Type B pancreatic cell (in vitro differentiated cells): Measurements from ENCODE around the gene CYP4A22. TPM values are rescaled to one million over a fixed set of nuclear protein-coding genes. Genes with fewer than 3 reads are reported as not detected.
"Not testable (repeated sequence)": the region's sequence is repeated elsewhere in the genome, so short reads cannot be mapped to it uniquely, and the experiment has no call there.

ENCODE experiments used
- DNase-seq: peaks from one replicate; pipeline ENCODE4 v3.0.0; 2021; ENCODE audit warnings: mixed read lengths; ENCODE audit not compliant: unreplicated experiment; ENCODE audit errors: extremely low spot score
- H3K27ac Mint-ChIP-seq: 2 replicates; pipeline ENCODE4 v1.8.0; 2021; ENCODE audit warnings: mild to moderate bottlenecking, mixed read lengths
- H3K27me3 Mint-ChIP-seq: 2 replicates; pipeline ENCODE4 v1.8.0; 2021; ENCODE audit warnings: mixed read lengths
- H3K36me3 Mint-ChIP-seq: 2 replicates; pipeline ENCODE4 v1.8.0; 2021; ENCODE audit warnings: mixed read lengths
- H3K4me1 Mint-ChIP-seq: one replicate; pipeline ENCODE4 v1.8.0; 2021; ENCODE audit warnings: mixed read lengths; ENCODE audit not compliant: unreplicated experiment
- H3K4me3 Mint-ChIP-seq: 2 replicates; pipeline ENCODE4 v1.8.0; 2021; ENCODE audit warnings: mild to moderate bottlenecking, mixed read lengths
- H3K9me3 Mint-ChIP-seq: 2 replicates; pipeline ENCODE4 v1.8.0; 2021; ENCODE audit warnings: mixed read lengths
- total RNA-seq: library from RNA; stranded (reverse); gene quantifications from 2 replicates; pipeline ENCODE4 v1.2.1, GENCODE V29; 2021; ENCODE audit warnings: low replicate concordance
- TF ChIP-seq, protein P1 (sequence below): fragments of 200-600 bp; sonication (generic); conservative IDR thresholded peaks from 2 replicates; pipeline ENCODE4 v1.5.0; 2021; ENCODE audit warnings: antibody characterized with exemption, mild to moderate bottlenecking

CYP4A22 gene
- total RNA-seq, 1 donor from 2014 or later, result not detected

DNA sequence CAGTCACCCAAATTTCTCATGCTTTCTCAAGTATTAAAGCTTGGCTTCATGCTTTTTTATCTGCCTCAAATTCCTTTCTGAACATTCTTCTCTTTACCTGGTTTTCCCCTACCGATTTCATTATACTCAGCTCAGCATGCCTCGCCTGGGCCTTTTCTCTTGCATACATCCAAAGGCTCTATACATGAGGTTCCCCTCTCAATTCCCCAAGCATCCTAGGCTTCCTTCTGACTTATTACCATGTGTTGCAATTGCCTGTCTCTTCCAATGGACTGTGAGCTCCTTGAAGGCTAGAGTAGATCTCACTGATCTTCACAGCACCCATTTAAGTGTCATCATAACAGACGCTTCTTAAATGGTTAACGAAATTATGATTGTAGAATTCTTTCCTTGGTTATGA, 24.1 kb upstream of the CYP4A22 start:
- Mint-ChIP-seq H3K4me1 (no peaks in the 10 kb centered on the region), H3K4me3 (no peak overlapping the region), H3K9me3 (no peaks in the 10 kb centered on the region), H3K27ac (no peak overlapping the region), H3K27me3 (peaks cover 10% of the 10 kb centered on the region), H3K36me3 (no peaks in the 10 kb centered on the region)
- TF ChIP-seq, protein P1, sequence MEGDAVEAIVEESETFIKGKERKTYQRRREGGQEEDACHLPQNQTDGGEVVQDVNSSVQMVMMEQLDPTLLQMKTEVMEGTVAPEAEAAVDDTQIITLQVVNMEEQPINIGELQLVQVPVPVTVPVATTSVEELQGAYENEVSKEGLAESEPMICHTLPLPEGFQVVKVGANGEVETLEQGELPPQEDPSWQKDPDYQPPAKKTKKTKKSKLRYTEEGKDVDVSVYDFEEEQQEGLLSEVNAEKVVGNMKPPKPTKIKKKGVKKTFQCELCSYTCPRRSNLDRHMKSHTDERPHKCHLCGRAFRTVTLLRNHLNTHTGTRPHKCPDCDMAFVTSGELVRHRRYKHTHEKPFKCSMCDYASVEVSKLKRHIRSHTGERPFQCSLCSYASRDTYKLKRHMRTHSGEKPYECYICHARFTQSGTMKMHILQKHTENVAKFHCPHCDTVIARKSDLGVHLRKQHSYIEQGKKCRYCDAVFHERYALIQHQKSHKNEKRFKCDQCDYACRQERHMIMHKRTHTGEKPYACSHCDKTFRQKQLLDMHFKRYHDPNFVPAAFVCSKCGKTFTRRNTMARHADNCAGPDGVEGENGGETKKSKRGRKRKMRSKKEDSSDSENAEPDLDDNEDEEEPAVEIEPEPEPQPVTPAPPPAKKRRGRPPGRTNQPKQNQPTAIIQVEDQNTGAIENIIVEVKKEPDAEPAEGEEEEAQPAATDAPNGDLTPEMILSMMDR, result no peak
- no peak for DNase-seq

DNA sequence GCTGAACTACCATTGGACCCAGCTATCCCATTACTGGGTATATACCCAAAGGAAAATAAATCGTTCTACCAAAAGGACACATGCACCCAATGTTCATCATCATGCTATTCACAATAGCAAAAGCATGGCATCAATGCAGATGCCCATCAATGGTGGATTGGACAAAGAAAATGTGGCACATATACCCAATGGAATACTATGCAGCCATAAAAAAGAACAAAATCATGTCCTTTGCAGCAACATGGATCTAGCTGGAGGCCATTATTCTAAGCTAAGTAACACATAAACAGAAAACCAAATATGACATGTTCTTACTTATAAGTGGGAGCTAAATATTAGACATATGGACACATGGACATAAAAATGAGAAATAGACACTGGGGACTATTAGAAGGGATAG, 16.2 kb upstream of the CYP4A22 start:
- not testable (repeated sequence) for H3K4me3 Mint-ChIP-seq, H3K36me3 Mint-ChIP-seq, H3K9me3 Mint-ChIP-seq, H3K27ac Mint-ChIP-seq, H3K4me1 Mint-ChIP-seq, DNase-seq
- peaks cover 13% of the 10 kb centered on the region for H3K27me3 Mint-ChIP-seq

DNA sequence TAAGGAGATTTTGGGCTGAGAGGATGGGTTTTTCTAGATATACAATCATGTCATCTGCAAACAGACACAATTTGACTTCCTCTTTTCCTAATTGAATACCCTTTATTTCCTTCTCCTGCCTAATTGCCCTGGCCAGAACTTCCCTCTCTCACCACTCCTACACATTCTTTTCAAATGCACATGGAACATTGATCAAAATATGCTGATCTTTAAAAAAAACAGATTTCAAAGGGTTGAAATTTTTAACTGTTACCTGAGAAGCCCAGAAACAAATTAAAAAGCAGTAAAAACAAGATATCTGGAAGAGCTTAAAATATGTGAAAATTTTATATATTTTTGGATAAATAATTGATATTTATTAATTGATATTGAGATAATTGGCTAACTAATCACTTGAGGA, 12.4 kb upstream of the CYP4A22 start:
- not testable (repeated sequence) for DNase-seq, H3K4me3 Mint-ChIP-seq, H3K4me1 Mint-ChIP-seq, H3K27ac Mint-ChIP-seq, H3K36me3 Mint-ChIP-seq, H3K9me3 Mint-ChIP-seq
- peaks cover 18% of the 10 kb centered on the region for H3K27me3 Mint-ChIP-seq

DNA sequence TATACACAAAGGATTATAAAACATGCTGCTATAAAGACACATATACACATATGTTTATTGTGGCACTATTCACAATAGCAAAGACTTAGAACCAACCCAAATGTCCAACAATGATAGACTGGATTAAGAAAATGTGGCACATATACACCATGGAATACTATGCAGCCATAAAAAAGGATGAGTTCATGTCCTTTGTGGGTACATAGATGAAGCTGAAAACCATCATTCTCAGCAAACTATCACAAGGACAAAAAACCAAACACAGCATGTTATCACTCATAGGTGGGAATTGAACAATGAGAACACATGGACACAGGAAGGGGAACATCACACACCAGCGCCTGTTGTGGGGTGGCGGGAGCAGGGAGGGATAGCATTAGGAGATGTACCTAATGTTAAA, 10.2 kb upstream of the CYP4A22 start:
- not testable (repeated sequence) for H3K4me1 Mint-ChIP-seq, H3K27ac Mint-ChIP-seq, H3K36me3 Mint-ChIP-seq, DNase-seq, H3K4me3 Mint-ChIP-seq, H3K9me3 Mint-ChIP-seq
- peaks cover 14% of the 10 kb centered on the region for H3K27me3 Mint-ChIP-seq

DNA sequence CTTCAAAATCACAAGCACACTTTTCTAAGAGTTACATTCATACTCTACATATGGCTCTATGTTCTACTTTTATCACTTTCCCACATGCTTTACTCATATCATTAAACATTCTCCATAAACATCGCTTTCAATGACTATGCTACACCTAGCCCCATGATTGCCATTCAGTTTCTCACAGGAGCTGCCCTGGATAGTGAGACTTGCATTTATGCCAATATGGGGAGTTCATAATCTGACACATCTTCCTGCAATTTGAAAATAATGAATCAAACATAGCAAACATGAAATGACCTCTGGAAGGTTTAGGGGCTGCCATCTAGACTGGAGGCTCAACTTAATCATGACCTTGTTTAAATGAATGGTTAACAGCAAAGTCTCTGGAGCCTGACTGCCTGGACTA, 9.0 kb upstream of the CYP4A22 start:
- Mint-ChIP-seq H3K9me3 (no peaks in the 10 kb centered on the region), H3K36me3 (no peaks in the 10 kb centered on the region), H3K27ac (no peak overlapping the region), H3K27me3 (peaks cover 19% of the 10 kb centered on the region), H3K4me3 (no peak overlapping the region), H3K4me1 (no peaks in the 10 kb centered on the region)
- TF ChIP-seq, protein P1, result no peak
- no peak for DNase-seq

DNA sequence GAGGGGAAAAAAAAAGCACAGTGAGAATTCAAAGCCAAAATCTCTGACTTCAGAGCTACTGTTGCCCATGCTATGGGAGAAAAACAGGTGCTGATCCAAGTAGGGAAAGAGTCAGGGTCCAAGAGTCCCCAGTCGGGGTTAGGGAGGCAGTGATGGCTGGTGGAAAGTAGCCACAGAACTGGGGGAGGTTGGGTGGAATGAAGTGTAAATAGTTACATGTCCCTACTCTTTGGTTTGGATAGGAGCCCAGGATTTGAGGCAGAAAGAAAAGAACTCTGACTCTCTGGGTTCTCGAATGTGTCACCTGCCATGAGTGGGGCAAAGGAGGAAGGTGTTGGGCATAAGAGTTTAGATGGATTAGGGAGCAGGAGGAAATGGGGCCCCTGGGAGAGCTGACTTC, 8.4 kb upstream of the CYP4A22 start:
- H3K9me3 Mint-ChIP-seq, result not testable (repeated sequence)

DNA sequence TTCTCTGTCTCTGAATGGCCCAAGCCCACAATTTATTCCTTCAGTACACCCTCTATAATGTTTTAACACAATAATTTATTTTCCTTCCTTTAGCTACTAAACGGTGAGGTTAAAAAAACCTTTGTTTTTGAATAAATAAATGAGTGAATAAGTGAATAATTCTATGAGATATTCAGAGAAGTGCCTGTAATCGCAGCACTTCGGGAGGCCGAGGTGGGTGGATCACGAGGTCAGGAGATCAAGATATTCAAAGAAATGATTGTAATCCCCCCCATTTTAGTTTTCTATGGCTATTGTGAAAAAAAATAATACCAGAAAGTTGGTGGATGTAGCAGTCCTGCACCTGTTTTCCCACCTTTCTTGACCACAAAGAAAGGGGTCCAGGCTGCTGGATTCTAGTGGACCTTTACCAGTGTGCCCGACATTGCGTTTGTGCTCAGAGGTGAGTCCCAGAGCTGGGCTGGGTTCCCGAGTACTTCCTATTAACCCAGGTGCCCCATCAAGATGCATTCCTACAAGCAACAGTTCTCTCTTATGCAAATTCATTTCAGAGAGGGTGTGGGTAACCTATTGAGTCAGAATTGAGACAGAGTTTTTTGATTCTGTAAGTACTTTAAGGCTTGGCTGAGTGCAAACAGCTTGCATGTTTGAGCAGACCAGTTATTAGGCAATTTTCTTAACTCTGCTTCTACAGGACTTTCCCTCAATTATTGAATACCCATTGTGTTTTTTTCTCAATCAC, 7.6 kb upstream of the CYP4A22 start:
- not testable (repeated sequence) for H3K9me3 Mint-ChIP-seq, H3K4me1 Mint-ChIP-seq, H3K27ac Mint-ChIP-seq, H3K36me3 Mint-ChIP-seq, H3K4me3 Mint-ChIP-seq, DNase-seq
- peaks cover 25% of the 10 kb centered on the region for H3K27me3 Mint-ChIP-seq

More for the DNA sequence above, 8.4 kb upstream of the CYP4A22 start:
- H3K27me3 Mint-ChIP-seq, result peaks cover 20% of the 10 kb centered on the region
- H3K27ac Mint-ChIP-seq, H3K36me3 Mint-ChIP-seq, H3K4me1 Mint-ChIP-seq, H3K4me3 Mint-ChIP-seq, DNase-seq: not testable (repeated sequence)

DNA sequence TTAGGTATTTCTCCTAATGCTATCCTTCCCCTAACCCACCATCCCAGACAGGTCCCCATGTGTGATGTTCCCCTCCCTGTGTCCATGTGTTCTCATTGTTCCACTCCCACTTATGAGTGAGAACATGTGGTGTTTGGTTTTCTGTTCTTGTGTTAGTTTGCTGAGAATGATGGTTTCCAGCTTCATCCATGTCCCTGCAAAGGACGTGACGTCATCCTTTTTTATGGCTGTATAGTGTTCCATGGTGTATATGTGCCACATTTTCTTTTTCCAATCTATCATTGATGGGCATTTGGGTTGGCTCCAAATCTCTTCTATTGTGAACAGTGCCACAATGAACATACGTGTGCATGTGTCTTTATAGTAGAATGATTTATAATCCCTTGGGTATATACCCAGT, 4.6 kb upstream of the CYP4A22 start:
- H3K27ac Mint-ChIP-seq, DNase-seq, H3K4me1 Mint-ChIP-seq, H3K4me3 Mint-ChIP-seq, H3K9me3 Mint-ChIP-seq, H3K36me3 Mint-ChIP-seq: not testable (repeated sequence)
- H3K27me3 Mint-ChIP-seq, result peaks cover 34% of the 10 kb centered on the region
